PFSK-1 (cell line): ENCODE measurements around the gene ALDH3B1.

Experiments used
- POLR2AphosphoS5 ChIP-seq: IDR thresholded peaks from 2 replicates; pipeline ENCODE4 v1.6.1; 2012; ENCODE audit warnings: low read depth, mild to moderate bottlenecking, control low read depth, low read length, moderate library complexity
- REST ChIP-seq, 2 experiments: IDR thresholded peaks; 2 replicates each; pipeline versions ENCODE4 v1.6.1 to v1.8.0; 2011 to 2012; ENCODE audit warnings: low read depth in 2 of 2, low read length in 2 of 2, control low read depth in 1 of 2, inconsistent platforms in 1 of 2, mild to moderate bottlenecking in 1 of 2, moderate library complexity in 1 of 2; ENCODE audit not compliant: insufficient read depth in 1 of 2
- SIN3A ChIP-seq: IDR thresholded peaks from 2 replicates; pipeline ENCODE4 v1.6.1; 2012; ENCODE audit warnings: mild to moderate bottlenecking, low read length, moderate library complexity, borderline replicate concordance; ENCODE audit not compliant: insufficient read depth

GRCh38 chr11:68021167-68021787 lies 11.2 kb downstream of the ALDH3B1 start:
- TF ChIP-seq SIN3A = no peak
- no peak for TF ChIP-seq POLR2AphosphoS5
- no peak for TF ChIP-seq REST (IDR thresholded peaks at IDR 0.05; ENCODE audit: insufficient read depth in 1 of 2, low read depth in 2 of 2, low read length in 2 of 2)
